WTC11 (cell line): ENCODE data around the gene OR4B1. TPM values are rescaled to one million over a fixed set of nuclear protein-coding genes. Genes with fewer than 3 reads are reported as not detected.

Source experiments
- ATAC-seq: fragments of 200-7000 bp; cut with Tn5 transposase; 2 replicates; pipeline ENCODE4 v1.10.0; 2021; ENCODE audit warnings: mild to moderate bottlenecking, moderate library complexity
- CTCF ChIA-PET: fragments of 300-600 bp; sonication (Branson Sonifier 250); formaldehyde crosslinking; loops from one replicate; lab custom pipeline; 2021; ENCODE audit warnings: antibody characterized with exemption; lab: Charles Lee
- POLR2A ChIA-PET: fragments of 350-600 bp; sonication (Branson Sonifier 250); formaldehyde crosslinking; loops from one replicate; lab custom pipeline; 2021; ENCODE audit warnings: antibody characterized with exemption; lab: Charles Lee
- DNase-seq: peaks from one replicate; pipeline ENCODE4 v3.0.0; 2021; ENCODE audit warnings: low spot score
- H3K27ac Mint-ChIP-seq: 2 replicates; pipeline ENCODE4 v1.8.0; 2021; ENCODE audit warnings: mixed read lengths
- H3K27me3 Mint-ChIP-seq: 2 replicates; pipeline ENCODE4 v1.8.0; 2021; ENCODE audit warnings: low read depth, mild to moderate bottlenecking, moderate library complexity, mixed read lengths
- H3K36me3 Mint-ChIP-seq: 2 replicates; pipeline ENCODE4 v1.8.0; 2021; ENCODE audit warnings: mixed read lengths
- H3K4me1 Mint-ChIP-seq: 2 replicates; pipeline ENCODE4 v1.8.0; 2022; ENCODE audit warnings: mixed read lengths
- H3K4me3 Mint-ChIP-seq: 2 replicates; pipeline ENCODE4 v1.8.0; 2021; ENCODE audit warnings: mild to moderate bottlenecking, moderate library complexity, mixed read lengths
- H3K9me3 Mint-ChIP-seq: 2 replicates; pipeline ENCODE4 v1.8.0; 2021; ENCODE audit warnings: mixed read lengths
- CREB1 ChIP-seq: sonication (generic); formaldehyde crosslinking; IDR thresholded peaks from 2 replicates; pipeline ENCODE4 v1.8.0; 2023; ENCODE audit warnings: mild to moderate bottlenecking, missing genetic modification reagents
- ESRRA ChIP-seq: sonication (generic); formaldehyde crosslinking; IDR thresholded peaks from 2 replicates; pipeline ENCODE4 v1.8.1; 2022; ENCODE audit warnings: mild to moderate bottlenecking, missing genetic modification reagents, borderline replicate concordance
- GRHL2 ChIP-seq: fragments of 250-450 bp; sonication (Bioruptor Pico); IDR thresholded peaks from 2 replicates; pipeline ENCODE4 v1.8.0; 2022; ENCODE audit warnings: mild to moderate bottlenecking, moderate library complexity; ENCODE audit not compliant: insufficient replicate concordance, severe bottlenecking
- PRRX2 ChIP-seq: fragments of 250-450 bp; sonication (Bioruptor Pico); IDR thresholded peaks from 2 replicates; pipeline ENCODE4 v1.8.0; 2021; ENCODE audit warnings: mild to moderate bottlenecking
- TEAD4 ChIP-seq: sonication (generic); formaldehyde crosslinking; IDR thresholded peaks from 2 replicates; pipeline ENCODE4 v1.8.0; 2022; ENCODE audit warnings: mild to moderate bottlenecking, missing genetic modification reagents
- TP53 ChIP-seq: sonication (generic); formaldehyde crosslinking; IDR thresholded peaks from 2 replicates; pipeline ENCODE4 v1.8.1; 2023; ENCODE audit warnings: mild to moderate bottlenecking, missing genetic modification reagents
- ZNF138 ChIP-seq: sonication (generic); formaldehyde crosslinking; conservative IDR thresholded peaks from 2 replicates; pipeline ENCODE4 v1.8.1; 2022; ENCODE audit warnings: mild to moderate bottlenecking, moderate library complexity, missing genetic modification reagents
- ZNF219 ChIP-seq: sonication (generic); formaldehyde crosslinking; IDR thresholded peaks from 2 replicates; pipeline ENCODE4 v1.8.0; 2023; ENCODE audit warnings: missing genetic modification reagents, mild to moderate bottlenecking, borderline replicate concordance
- ZNF396 ChIP-seq: fragments of 250-450 bp; sonication (Bioruptor Pico); IDR thresholded peaks from 2 replicates; pipeline ENCODE4 v1.8.0; 2021; ENCODE audit warnings: mild to moderate bottlenecking, moderate library complexity, borderline replicate concordance
- total RNA-seq: library from RNA; stranded (reverse); gene quantifications from 3 replicates; pipeline ENCODE4 v1.2.3, GENCODE V29; 2021
- TF ChIP-seq, protein P1 (sequence below): sonication (generic); formaldehyde crosslinking; IDR thresholded peaks from 2 replicates; pipeline ENCODE4 v1.8.0; 2023; ENCODE audit warnings: mild to moderate bottlenecking, missing genetic modification reagents
- TF ChIP-seq, protein P2 (sequence below): sonication (generic); formaldehyde crosslinking; IDR thresholded peaks from 2 replicates; pipeline ENCODE4 v1.8.1; 2023; ENCODE audit warnings: mild to moderate bottlenecking, moderate library complexity, missing genetic modification reagents
- TF ChIP-seq, protein P3 (sequence below): sonication (generic); formaldehyde crosslinking; IDR thresholded peaks from 2 replicates; pipeline ENCODE4 v1.8.0; 2023; ENCODE audit warnings: missing genetic modification reagents
- TF ChIP-seq, protein P4 (sequence below): sonication (generic); formaldehyde crosslinking; IDR thresholded peaks from 2 replicates; pipeline ENCODE4 v1.8.0; 2022; ENCODE audit warnings: mild to moderate bottlenecking, missing genetic modification reagents
- TF ChIP-seq, protein P5 (sequence below): sonication (generic); formaldehyde crosslinking; IDR thresholded peaks from 2 replicates; pipeline ENCODE4 v1.8.1; 2023; ENCODE audit warnings: mild to moderate bottlenecking, missing genetic modification reagents, borderline replicate concordance

The OR4B1 gene
- total RNA-seq, 1 experiment from 2014 or later: not detected

DNA sequence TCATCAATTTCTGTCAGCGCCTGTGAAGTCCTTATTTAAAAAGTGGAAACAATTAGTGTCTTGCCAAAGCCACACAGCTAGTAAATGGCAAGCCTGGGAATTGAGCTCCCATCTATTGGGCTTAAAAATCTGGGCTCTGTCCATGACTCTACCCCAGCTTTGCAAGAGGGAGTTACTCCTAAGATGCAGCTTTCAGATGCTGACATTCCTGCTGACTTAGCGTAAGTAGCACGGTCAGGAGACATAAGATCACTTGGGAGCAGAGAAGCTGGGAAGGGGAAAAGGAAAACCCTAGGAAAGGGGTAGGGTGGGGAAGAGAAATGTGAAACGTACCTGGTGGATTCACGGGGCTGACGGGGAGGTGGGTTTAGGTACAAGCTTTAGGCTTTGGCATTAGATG lies 36.0 kb upstream of the OR4B1 start:
- POLR2A ChIA-PET: no interaction called here
- no peak overlapping the region for H3K4me3 Mint-ChIP-seq

DNA sequence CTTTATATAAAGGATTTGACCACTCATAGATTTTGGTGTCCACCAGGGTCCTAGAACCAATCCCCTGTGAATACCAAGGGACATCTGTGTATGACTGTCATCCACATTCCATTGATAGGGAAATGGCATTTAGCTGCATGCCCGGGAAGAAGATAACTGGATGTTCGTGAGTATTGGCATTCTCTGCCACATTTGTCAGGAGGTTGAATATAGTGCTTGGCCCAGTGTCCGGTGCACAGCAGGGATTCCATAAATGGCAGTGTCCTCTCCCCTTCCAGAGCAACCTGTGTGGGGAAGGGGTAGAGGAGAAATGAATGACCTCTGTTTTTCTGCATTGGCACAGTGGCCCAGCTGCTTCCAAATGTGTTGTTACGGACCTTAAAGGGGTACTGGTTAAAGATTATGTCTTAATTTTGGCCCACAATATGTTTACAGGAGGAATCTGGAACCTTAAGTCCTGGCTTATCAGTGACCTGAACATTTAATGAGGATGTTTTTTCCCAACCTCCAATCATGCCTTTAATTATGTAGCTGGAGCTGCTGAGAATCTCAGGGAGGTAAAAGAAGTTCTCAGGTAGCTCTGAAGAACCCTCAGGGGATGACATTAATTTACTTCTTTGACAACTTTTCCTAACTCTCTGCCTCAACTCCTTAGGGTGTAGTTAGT lies 33.6 kb upstream of the OR4B1 start:
- DNase-seq (no peak), ATAC-seq (no peak)
- Mint-ChIP-seq H3K36me3 (peaks cover 51% of the 10 kb centered on the region), H3K27me3 (peaks cover 7% of the 10 kb centered on the region; the same call in 1 of the 2 replicates), H3K4me1 (no peaks in the 10 kb centered on the region), H3K4me3 (no peak overlapping the region), H3K9me3 (peaks cover 75% of the 10 kb centered on the region), H3K27ac (no peak overlapping the region)
- POLR2A ChIA-PET: no interaction called here
- TF ChIP-seq TP53 (CRISPR knock-in tag) (no peak), ZNF219 (CRISPR knock-in tag) (no peak), ZNF138 (CRISPR knock-in tag) (no peak), CREB1 (CRISPR knock-in tag) (no peak), ESRRA (CRISPR knock-in tag) (no peak), TEAD4 (CRISPR knock-in tag) (no peak), PRRX2 (CRISPR knock-in tag) (no peak)
- TF ChIP-seq, protein P1, sequence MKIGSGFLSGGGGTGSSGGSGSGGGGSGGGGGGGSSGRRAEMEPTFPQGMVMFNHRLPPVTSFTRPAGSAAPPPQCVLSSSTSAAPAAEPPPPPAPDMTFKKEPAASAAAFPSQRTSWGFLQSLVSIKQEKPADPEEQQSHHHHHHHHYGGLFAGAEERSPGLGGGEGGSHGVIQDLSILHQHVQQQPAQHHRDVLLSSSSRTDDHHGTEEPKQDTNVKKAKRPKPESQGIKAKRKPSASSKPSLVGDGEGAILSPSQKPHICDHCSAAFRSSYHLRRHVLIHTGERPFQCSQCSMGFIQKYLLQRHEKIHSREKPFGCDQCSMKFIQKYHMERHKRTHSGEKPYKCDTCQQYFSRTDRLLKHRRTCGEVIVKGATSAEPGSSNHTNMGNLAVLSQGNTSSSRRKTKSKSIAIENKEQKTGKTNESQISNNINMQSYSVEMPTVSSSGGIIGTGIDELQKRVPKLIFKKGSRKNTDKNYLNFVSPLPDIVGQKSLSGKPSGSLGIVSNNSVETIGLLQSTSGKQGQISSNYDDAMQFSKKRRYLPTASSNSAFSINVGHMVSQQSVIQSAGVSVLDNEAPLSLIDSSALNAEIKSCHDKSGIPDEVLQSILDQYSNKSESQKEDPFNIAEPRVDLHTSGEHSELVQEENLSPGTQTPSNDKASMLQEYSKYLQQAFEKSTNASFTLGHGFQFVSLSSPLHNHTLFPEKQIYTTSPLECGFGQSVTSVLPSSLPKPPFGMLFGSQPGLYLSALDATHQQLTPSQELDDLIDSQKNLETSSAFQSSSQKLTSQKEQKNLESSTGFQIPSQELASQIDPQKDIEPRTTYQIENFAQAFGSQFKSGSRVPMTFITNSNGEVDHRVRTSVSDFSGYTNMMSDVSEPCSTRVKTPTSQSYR: no peak
- TF ChIP-seq, protein P2, sequence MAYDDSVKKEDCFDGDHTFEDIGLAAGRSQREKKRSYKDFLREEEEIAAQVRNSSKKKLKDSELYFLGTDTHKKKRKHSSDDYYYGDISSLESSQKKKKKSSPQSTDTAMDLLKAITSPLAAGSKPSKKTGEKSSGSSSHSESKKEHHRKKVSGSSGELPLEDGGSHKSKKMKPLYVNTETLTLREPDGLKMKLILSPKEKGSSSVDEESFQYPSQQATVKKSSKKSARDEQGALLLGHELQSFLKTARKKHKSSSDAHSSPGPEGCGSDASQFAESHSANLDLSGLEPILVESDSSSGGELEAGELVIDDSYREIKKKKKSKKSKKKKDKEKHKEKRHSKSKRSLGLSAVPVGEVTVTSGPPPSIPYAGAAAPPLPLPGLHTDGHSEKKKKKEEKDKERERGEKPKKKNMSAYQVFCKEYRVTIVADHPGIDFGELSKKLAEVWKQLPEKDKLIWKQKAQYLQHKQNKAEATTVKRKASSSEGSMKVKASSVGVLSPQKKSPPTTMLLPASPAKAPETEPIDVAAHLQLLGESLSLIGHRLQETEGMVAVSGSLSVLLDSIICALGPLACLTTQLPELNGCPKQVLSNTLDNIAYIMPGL (CRISPR knock-in tag): no peak
- TF ChIP-seq, protein P3, sequence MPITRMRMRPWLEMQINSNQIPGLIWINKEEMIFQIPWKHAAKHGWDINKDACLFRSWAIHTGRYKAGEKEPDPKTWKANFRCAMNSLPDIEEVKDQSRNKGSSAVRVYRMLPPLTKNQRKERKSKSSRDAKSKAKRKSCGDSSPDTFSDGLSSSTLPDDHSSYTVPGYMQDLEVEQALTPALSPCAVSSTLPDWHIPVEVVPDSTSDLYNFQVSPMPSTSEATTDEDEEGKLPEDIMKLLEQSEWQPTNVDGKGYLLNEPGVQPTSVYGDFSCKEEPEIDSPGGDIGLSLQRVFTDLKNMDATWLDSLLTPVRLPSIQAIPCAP (CRISPR knock-in tag): no peak
- CTCF ChIA-PET: no interaction called here

More for the DNA sequence above, 36.0 kb upstream of the OR4B1 start:
- no peak overlapping the region for H3K27ac Mint-ChIP-seq
- H3K9me3 Mint-ChIP-seq: peaks cover 83% of the 10 kb centered on the region
- ATAC-seq (no peak), DNase-seq (no peak)
- peaks cover 62% of the 10 kb centered on the region for H3K36me3 Mint-ChIP-seq
- CTCF ChIA-PET: no interaction called here
- peaks cover 7% of the 10 kb centered on the region; the same call in 1 of the 2 replicates for H3K27me3 Mint-ChIP-seq
- TF ChIP-seq, protein P4, sequence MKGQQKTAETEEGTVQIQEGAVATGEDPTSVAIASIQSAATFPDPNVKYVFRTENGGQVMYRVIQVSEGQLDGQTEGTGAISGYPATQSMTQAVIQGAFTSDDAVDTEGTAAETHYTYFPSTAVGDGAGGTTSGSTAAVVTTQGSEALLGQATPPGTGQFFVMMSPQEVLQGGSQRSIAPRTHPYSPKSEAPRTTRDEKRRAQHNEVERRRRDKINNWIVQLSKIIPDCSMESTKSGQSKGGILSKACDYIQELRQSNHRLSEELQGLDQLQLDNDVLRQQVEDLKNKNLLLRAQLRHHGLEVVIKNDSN: no peak
- TF ChIP-seq GRHL2 (CRISPR knock-in tag): no peak
- TF ChIP-seq, protein P5, sequence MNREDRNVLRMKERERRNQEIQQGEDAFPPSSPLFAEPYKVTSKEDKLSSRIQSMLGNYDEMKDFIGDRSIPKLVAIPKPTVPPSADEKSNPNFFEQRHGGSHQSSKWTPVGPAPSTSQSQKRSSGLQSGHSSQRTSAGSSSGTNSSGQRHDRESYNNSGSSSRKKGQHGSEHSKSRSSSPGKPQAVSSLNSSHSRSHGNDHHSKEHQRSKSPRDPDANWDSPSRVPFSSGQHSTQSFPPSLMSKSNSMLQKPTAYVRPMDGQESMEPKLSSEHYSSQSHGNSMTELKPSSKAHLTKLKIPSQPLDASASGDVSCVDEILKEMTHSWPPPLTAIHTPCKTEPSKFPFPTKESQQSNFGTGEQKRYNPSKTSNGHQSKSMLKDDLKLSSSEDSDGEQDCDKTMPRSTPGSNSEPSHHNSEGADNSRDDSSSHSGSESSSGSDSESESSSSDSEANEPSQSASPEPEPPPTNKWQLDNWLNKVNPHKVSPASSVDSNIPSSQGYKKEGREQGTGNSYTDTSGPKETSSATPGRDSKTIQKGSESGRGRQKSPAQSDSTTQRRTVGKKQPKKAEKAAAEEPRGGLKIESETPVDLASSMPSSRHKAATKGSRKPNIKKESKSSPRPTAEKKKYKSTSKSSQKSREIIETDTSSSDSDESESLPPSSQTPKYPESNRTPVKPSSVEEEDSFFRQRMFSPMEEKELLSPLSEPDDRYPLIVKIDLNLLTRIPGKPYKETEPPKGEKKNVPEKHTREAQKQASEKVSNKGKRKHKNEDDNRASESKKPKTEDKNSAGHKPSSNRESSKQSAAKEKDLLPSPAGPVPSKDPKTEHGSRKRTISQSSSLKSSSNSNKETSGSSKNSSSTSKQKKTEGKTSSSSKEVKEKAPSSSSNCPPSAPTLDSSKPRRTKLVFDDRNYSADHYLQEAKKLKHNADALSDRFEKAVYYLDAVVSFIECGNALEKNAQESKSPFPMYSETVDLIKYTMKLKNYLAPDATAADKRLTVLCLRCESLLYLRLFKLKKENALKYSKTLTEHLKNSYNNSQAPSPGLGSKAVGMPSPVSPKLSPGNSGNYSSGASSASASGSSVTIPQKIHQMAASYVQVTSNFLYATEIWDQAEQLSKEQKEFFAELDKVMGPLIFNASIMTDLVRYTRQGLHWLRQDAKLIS (CRISPR knock-in tag): no peak
- no peak for TF ChIP-seq CREB1 (CRISPR knock-in tag)
- TF ChIP-seq ZNF396 (CRISPR knock-in tag): no peak
- H3K4me1 Mint-ChIP-seq: no peaks in the 10 kb centered on the region
